ENCODE data around the gene TNFRSF9.
"Not testable (repeated sequence)": the region's sequence is repeated elsewhere in the genome, so short reads cannot be mapped to it uniquely, and the experiment has no call there.

Gene TNFRSF9

GRCh38 chr1:7931446-7931812, 9.2 kb downstream of the TNFRSF9 start:
- H3K4me1 ChIP-seq (ENCODE audit: control insufficient read depth, low read depth, low read length), result no peaks in the 10 kb centered on the region
- H3K27ac ChIP-seq (ENCODE audit: low read length), result no peak overlapping the region
- H3K4me3 ChIP-seq (ENCODE audit: low read length), result no peak overlapping the region
- H3K36me3 ChIP-seq (ENCODE audit: control insufficient read depth, low read depth, low read length), result no peaks in the 10 kb centered on the region
- H3K27me3 ChIP-seq (ENCODE audit: control insufficient read depth, insufficient read depth, low read length), result no peaks in the 10 kb centered on the region
- H3K9me3 ChIP-seq (ENCODE audit: control insufficient read depth, low read depth, low read length), result no peaks in the 10 kb centered on the region
- H3K9ac ChIP-seq (ENCODE audit: low read length), result no peak overlapping the region

- Histone ChIP-seq H3K27ac (ENCODE audit: low read length) (no peak overlapping the region), H3K4me3 (ENCODE audit: low read length) (no peak overlapping the region), H3K9me3 (ENCODE audit: control insufficient read depth, low read depth, low read length) (no peaks in the 10 kb centered on the region), H3K9ac (ENCODE audit: low read length) (no peak overlapping the region), H3K27me3 (ENCODE audit: control insufficient read depth, insufficient read depth, low read length) (no peaks in the 10 kb centered on the region), H3K36me3 (ENCODE audit: control insufficient read depth, low read depth, low read length) (no peaks in the 10 kb centered on the region), H3K4me1 (ENCODE audit: control insufficient read depth, low read depth, low read length) (no peaks in the 10 kb centered on the region)
Observed at GRCh38 chr1:7930645-7931445, 9.8 kb downstream of the TNFRSF9 start.

GRCh38 chr1:7929637-7930036, 11.0 kb downstream of the TNFRSF9 start:
- no peak overlapping the region for H3K27ac ChIP-seq (ENCODE audit: low read length)
- H3K9me3 ChIP-seq (ENCODE audit: control insufficient read depth, low read depth, low read length), result no peaks in the 10 kb centered on the region
- no peak overlapping the region for H3K4me3 ChIP-seq (ENCODE audit: low read length)
- H3K4me1 ChIP-seq (ENCODE audit: control insufficient read depth, low read depth, low read length), result no peaks in the 10 kb centered on the region
- H3K9ac ChIP-seq (ENCODE audit: low read length), result no peak overlapping the region
- H3K36me3 ChIP-seq (ENCODE audit: control insufficient read depth, low read depth, low read length), result no peaks in the 10 kb centered on the region
- H3K27me3 ChIP-seq (ENCODE audit: control insufficient read depth, insufficient read depth, low read length), result no peaks in the 10 kb centered on the region

- Histone ChIP-seq H3K27ac (ENCODE audit: low read length) (no peak overlapping the region), H3K4me1 (ENCODE audit: control insufficient read depth, low read depth, low read length) (no peaks in the 10 kb centered on the region), H3K9ac (ENCODE audit: low read length) (no peak overlapping the region), H3K27me3 (ENCODE audit: control insufficient read depth, insufficient read depth, low read length) (no peaks in the 10 kb centered on the region), H3K36me3 (ENCODE audit: control insufficient read depth, low read depth, low read length) (no peaks in the 10 kb centered on the region), H3K4me3 (ENCODE audit: low read length) (no peak overlapping the region), H3K9me3 (ENCODE audit: control insufficient read depth, low read depth, low read length) (no peaks in the 10 kb centered on the region)
Observed at GRCh38 chr1:7928247-7928646, 12.4 kb downstream of the TNFRSF9 start.

GRCh38 chr1:7927061-7927460, 13.6 kb downstream of the TNFRSF9 start:
- not testable (repeated sequence) for H3K4me3 ChIP-seq (ENCODE audit: low read length); H3K27ac ChIP-seq (ENCODE audit: low read length); H3K9me3 ChIP-seq (ENCODE audit: control insufficient read depth, low read depth, low read length); H3K36me3 ChIP-seq (ENCODE audit: control insufficient read depth, low read depth, low read length); H3K9ac ChIP-seq (ENCODE audit: low read length); H3K27me3 ChIP-seq (ENCODE audit: control insufficient read depth, insufficient read depth, low read length); H3K4me1 ChIP-seq (ENCODE audit: control insufficient read depth, low read depth, low read length)

GRCh38 chr1:7922301-7922700, 18.3 kb downstream of the TNFRSF9 start:
- Histone ChIP-seq H3K36me3 (ENCODE audit: control insufficient read depth, low read depth, low read length) (no peaks in the 10 kb centered on the region), H3K9me3 (ENCODE audit: control insufficient read depth, low read depth, low read length) (no peaks in the 10 kb centered on the region), H3K4me1 (ENCODE audit: control insufficient read depth, low read depth, low read length) (no peaks in the 10 kb centered on the region), H3K27ac (ENCODE audit: low read length) (no peak overlapping the region), H3K4me3 (ENCODE audit: low read length) (no peak overlapping the region), H3K27me3 (ENCODE audit: control insufficient read depth, insufficient read depth, low read length) (no peaks in the 10 kb centered on the region), H3K9ac (ENCODE audit: low read length) (no peak overlapping the region)

- Histone ChIP-seq H3K36me3 (ENCODE audit: control insufficient read depth, low read depth, low read length) (no peaks in the 10 kb centered on the region), H3K4me3 (ENCODE audit: low read length) (no peak overlapping the region), H3K27me3 (ENCODE audit: control insufficient read depth, insufficient read depth, low read length) (no peaks in the 10 kb centered on the region), H3K4me1 (ENCODE audit: control insufficient read depth, low read depth, low read length) (no peaks in the 10 kb centered on the region), H3K27ac (ENCODE audit: low read length) (no peak overlapping the region), H3K9me3 (ENCODE audit: control insufficient read depth, low read depth, low read length) (no peaks in the 10 kb centered on the region), H3K9ac (ENCODE audit: low read length) (no peak overlapping the region)
Observed at GRCh38 chr1:7921796-7922195, 18.8 kb downstream of the TNFRSF9 start.

GRCh38 chr1:7919880-7920279, 20.8 kb downstream of the TNFRSF9 start:
- Histone ChIP-seq H3K4me3 (ENCODE audit: low read length) (no peak overlapping the region), H3K9ac (ENCODE audit: low read length) (no peak overlapping the region), H3K9me3 (ENCODE audit: control insufficient read depth, low read depth, low read length) (no peaks in the 10 kb centered on the region), H3K36me3 (ENCODE audit: control insufficient read depth, low read depth, low read length) (no peaks in the 10 kb centered on the region), H3K27ac (ENCODE audit: low read length) (no peak overlapping the region), H3K4me1 (ENCODE audit: control insufficient read depth, low read depth, low read length) (no peaks in the 10 kb centered on the region), H3K27me3 (ENCODE audit: control insufficient read depth, insufficient read depth, low read length) (no peaks in the 10 kb centered on the region)

GRCh38 chr1:7917971-7918370, 22.7 kb downstream of the TNFRSF9 start:
- not testable (repeated sequence) for H3K9me3 ChIP-seq (ENCODE audit: control insufficient read depth, low read depth, low read length); H3K27ac ChIP-seq (ENCODE audit: low read length); H3K4me3 ChIP-seq (ENCODE audit: low read length); H3K9ac ChIP-seq (ENCODE audit: low read length); H3K27me3 ChIP-seq (ENCODE audit: control insufficient read depth, insufficient read depth, low read length); H3K4me1 ChIP-seq (ENCODE audit: control insufficient read depth, low read depth, low read length); H3K36me3 ChIP-seq (ENCODE audit: control insufficient read depth, low read depth, low read length)

- Histone ChIP-seq H3K4me3 (ENCODE audit: low read length) (no peak overlapping the region), H3K9me3 (ENCODE audit: control insufficient read depth, low read depth, low read length) (no peaks in the 10 kb centered on the region), H3K27me3 (ENCODE audit: control insufficient read depth, insufficient read depth, low read length) (no peaks in the 10 kb centered on the region), H3K9ac (ENCODE audit: low read length) (no peak overlapping the region), H3K4me1 (ENCODE audit: control insufficient read depth, low read depth, low read length) (no peaks in the 10 kb centered on the region), H3K36me3 (ENCODE audit: control insufficient read depth, low read depth, low read length) (no peaks in the 10 kb centered on the region), H3K27ac (ENCODE audit: low read length) (no peak overlapping the region)
Observed at GRCh38 chr1:7916501-7916830, 24.2 kb downstream of the TNFRSF9 start.

- Histone ChIP-seq H3K9me3 (ENCODE audit: control insufficient read depth, low read depth, low read length) (no peaks in the 10 kb centered on the region), H3K27ac (ENCODE audit: low read length) (no peak overlapping the region), H3K4me1 (ENCODE audit: control insufficient read depth, low read depth, low read length) (no peaks in the 10 kb centered on the region), H3K9ac (ENCODE audit: low read length) (no peak overlapping the region), H3K36me3 (ENCODE audit: control insufficient read depth, low read depth, low read length) (no peaks in the 10 kb centered on the region), H3K4me3 (ENCODE audit: low read length) (no peak overlapping the region), H3K27me3 (ENCODE audit: control insufficient read depth, insufficient read depth, low read length) (no peaks in the 10 kb centered on the region)
Observed at GRCh38 chr1:7915826-7916500, 24.7 kb downstream of the TNFRSF9 start.

All from iPS-18a (cell line).